OCI-LY1 (cell line): ENCODE results near the gene PYROXD2.

Source experiments
- H2AFZ ChIP-seq: fragments of 200-600 bp; sonication (generic), shearing (Covaris generic); 2 replicates; pipeline ENCODE4 v1.6.0; 2014; ENCODE audit warnings: antibody characterized with exemption, mild to moderate bottlenecking, low read length
- H3F3A ChIP-seq: fragments of 200-600 bp; sonication (generic), shearing (Covaris generic); 2 replicates; pipeline ENCODE4 v1.6.0; 2014; ENCODE audit warnings: mild to moderate bottlenecking, antibody characterized with exemption, low read length, moderate library complexity; ENCODE audit not compliant: insufficient read depth
- H3K27ac ChIP-seq: fragments of 200-600 bp; sonication (generic); 2 replicates; pipeline ENCODE4 v1.5.1; 2014; ENCODE audit warnings: low read length, mixed run types, mild to moderate bottlenecking, low read depth; ENCODE audit not compliant: poor library complexity, severe bottlenecking
- H3K27me3 ChIP-seq: fragments of 200-600 bp; sonication (generic); 2 replicates; pipeline ENCODE4 v1.6.0; 2014; ENCODE audit warnings: antibody characterized with exemption, mild to moderate bottlenecking, low read length, moderate library complexity; ENCODE audit not compliant: insufficient read depth
- H3K36me3 ChIP-seq: fragments of 200-600 bp; sonication (generic); 2 replicates; pipeline ENCODE4 v1.6.1; 2014; ENCODE audit warnings: mild to moderate bottlenecking, antibody characterized with exemption, low read length, moderate library complexity, mixed read lengths; ENCODE audit not compliant: insufficient read depth
- H3K4me1 ChIP-seq: fragments of 200-600 bp; sonication (generic); 2 replicates; pipeline ENCODE4 v1.5.1; 2014; ENCODE audit warnings: mild to moderate bottlenecking, low read length, moderate library complexity; ENCODE audit not compliant: insufficient read depth, severe bottlenecking
- H3K4me2 ChIP-seq: fragments of 200-600 bp; sonication (generic), shearing (Covaris generic); 2 replicates; pipeline ENCODE4 v1.6.1; 2014; ENCODE audit warnings: low read length
- H3K4me3 ChIP-seq: fragments of 200-600 bp; sonication (generic); 2 replicates; pipeline ENCODE4 v1.5.1; 2014; ENCODE audit warnings: low read length, low read depth, mild to moderate bottlenecking, mixed read lengths; ENCODE audit not compliant: poor library complexity, severe bottlenecking
- H3K79me2 ChIP-seq: fragments of 200-600 bp; shearing (Covaris generic); 2 replicates; pipeline ENCODE4 v1.6.1; 2016; ENCODE audit warnings: mixed run types, low read length, mixed read lengths; ENCODE audit not compliant: insufficient read depth
- H3K9ac ChIP-seq: fragments of 200-600 bp; sonication (generic), shearing (Covaris generic); 2 replicates; pipeline ENCODE4 v1.6.1; 2014; ENCODE audit warnings: mild to moderate bottlenecking, low read length, mixed read lengths
- H3K9me2 ChIP-seq: fragments of 200-600 bp; sonication (generic), shearing (Covaris generic); 2 replicates; pipeline ENCODE4 v1.6.1; 2014; ENCODE audit warnings: low read depth, mild to moderate bottlenecking, low read length, mixed read lengths
- H3K9me3 ChIP-seq: fragments of 200-600 bp; shearing (Covaris generic); 2 replicates; pipeline ENCODE4 v1.6.1; 2014; ENCODE audit warnings: low read length, mixed read lengths
- H4K20me1 ChIP-seq: fragments of 200-600 bp; sonication (generic), shearing (Covaris generic); 2 replicates; pipeline ENCODE4 v1.6.0; 2016; ENCODE audit warnings: mild to moderate bottlenecking, low read length; ENCODE audit not compliant: insufficient read depth
- EZH2 ChIP-seq: fragments of 200-600 bp; sonication (generic), shearing (Covaris generic); IDR thresholded peaks from 2 replicates; pipeline ENCODE4 v1.8.0; 2017; ENCODE audit warnings: borderline replicate concordance, mixed run types, mild to moderate bottlenecking, antibody characterized with exemption, low read length, moderate library complexity, mixed read lengths
- TF ChIP-seq, protein P1 (sequence below): fragments of 200-600 bp; sonication (generic), shearing (Covaris generic); IDR thresholded peaks from 2 replicates; pipeline ENCODE4 v1.5.1; 2017; ENCODE audit warnings: mild to moderate bottlenecking, antibody characterized with exemption, low read length, moderate library complexity, mixed read lengths

The PYROXD2 gene

DNA sequence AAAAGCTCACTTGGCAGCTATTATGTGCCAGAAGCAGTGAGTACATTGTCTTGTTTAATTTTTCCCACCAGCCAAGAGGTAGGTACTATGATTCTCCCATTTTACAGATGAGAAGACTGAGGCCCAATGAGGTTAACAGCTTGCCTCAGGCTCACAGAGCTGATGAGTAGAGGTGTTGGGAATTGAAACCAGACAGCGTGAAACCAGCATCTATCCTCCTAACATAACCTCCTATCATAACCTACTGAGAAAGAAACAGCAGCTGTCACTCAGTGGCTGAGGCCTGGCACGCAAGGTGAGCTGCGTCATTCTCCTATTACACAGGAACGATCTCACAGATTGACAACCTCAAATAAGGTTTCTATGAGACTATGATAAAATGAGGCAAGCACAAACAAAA, 6.2 kb downstream of the PYROXD2 start:
- Histone ChIP-seq H3F3A (no peaks in the 10 kb centered on the region), H4K20me1 (no peaks in the 10 kb centered on the region)
- TF ChIP-seq, protein P1, sequence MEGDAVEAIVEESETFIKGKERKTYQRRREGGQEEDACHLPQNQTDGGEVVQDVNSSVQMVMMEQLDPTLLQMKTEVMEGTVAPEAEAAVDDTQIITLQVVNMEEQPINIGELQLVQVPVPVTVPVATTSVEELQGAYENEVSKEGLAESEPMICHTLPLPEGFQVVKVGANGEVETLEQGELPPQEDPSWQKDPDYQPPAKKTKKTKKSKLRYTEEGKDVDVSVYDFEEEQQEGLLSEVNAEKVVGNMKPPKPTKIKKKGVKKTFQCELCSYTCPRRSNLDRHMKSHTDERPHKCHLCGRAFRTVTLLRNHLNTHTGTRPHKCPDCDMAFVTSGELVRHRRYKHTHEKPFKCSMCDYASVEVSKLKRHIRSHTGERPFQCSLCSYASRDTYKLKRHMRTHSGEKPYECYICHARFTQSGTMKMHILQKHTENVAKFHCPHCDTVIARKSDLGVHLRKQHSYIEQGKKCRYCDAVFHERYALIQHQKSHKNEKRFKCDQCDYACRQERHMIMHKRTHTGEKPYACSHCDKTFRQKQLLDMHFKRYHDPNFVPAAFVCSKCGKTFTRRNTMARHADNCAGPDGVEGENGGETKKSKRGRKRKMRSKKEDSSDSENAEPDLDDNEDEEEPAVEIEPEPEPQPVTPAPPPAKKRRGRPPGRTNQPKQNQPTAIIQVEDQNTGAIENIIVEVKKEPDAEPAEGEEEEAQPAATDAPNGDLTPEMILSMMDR, result no peak
- no peak for TF ChIP-seq EZH2

GRCh38 chr10:98407744-98408241, 7.2 kb downstream of the PYROXD2 start:
- Histone ChIP-seq H3K27me3 (no peaks in the 10 kb centered on the region), H4K20me1 (no peaks in the 10 kb centered on the region), H3K79me2 (no peaks in the 10 kb centered on the region), H3K4me3 (no peak overlapping the region), H2AFZ (no peak overlapping the region), H3K9me2 (no peaks in the 10 kb centered on the region), H3K4me2 (no peak overlapping the region), H3K4me1 (no peaks in the 10 kb centered on the region), H3K36me3 (no peaks in the 10 kb centered on the region), H3K9ac (no peak overlapping the region), H3K27ac (no peak overlapping the region), H3K9me3 (no peaks in the 10 kb centered on the region), H3F3A (no peaks in the 10 kb centered on the region)
- TF ChIP-seq, protein P1, result no peak
- TF ChIP-seq EZH2, result no peak

More for the DNA sequence above, 6.2 kb downstream of the PYROXD2 start:
- Histone ChIP-seq H3K27me3 (no peaks in the 10 kb centered on the region), H3K4me3 (no peak overlapping the region), H3K4me1 (no peaks in the 10 kb centered on the region), H3K79me2 (no peaks in the 10 kb centered on the region), H3K9ac (no peak overlapping the region), H3K36me3 (no peaks in the 10 kb centered on the region), H3K4me2 (no peak overlapping the region), H3K9me3 (no peaks in the 10 kb centered on the region), H3K9me2 (no peaks in the 10 kb centered on the region), H3K27ac (no peak overlapping the region), H2AFZ (no peak overlapping the region)

DNA sequence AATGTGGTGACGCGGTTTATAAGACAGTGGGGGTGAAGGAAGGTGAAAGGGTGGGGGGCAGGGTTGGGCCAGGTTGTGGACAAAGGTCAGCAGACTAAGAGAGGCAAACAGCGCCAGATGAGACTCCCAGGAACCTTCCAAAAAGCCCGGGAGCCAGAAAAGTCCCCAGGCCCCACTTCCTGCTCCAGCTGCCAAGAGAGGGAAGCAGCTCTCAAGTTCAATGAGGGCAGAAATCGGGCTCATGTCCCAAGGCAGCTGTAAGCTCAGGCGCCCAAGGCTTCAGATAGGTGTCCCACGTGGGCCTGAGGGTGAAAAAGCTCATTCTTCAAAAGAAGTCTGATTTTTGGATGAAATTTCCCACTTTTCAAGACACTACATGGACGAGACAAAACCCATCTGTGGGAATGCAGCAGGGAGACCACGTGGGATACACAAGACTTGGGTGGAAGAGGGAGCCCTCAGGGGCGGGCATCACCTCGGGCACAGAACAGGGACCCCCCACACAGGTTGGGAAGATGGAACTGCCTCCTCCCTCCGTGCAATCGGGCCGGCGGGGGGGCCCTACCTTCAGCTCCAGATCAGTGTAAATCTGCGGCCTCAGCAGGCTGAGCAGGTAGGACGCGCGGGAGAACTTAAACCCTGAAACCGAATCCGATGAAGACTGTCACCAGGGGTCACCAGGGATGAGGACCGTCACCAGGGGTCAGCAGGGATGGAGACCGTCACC, 7.8 kb downstream of the PYROXD2 start:
- Histone ChIP-seq H4K20me1 (no peaks in the 10 kb centered on the region), H3K9me3 (no peaks in the 10 kb centered on the region), H3K9me2 (no peaks in the 10 kb centered on the region), H3K27me3 (no peaks in the 10 kb centered on the region), H3F3A (no peaks in the 10 kb centered on the region), H3K9ac (no peak overlapping the region), H3K27ac (no peak overlapping the region), H3K4me2 (no peak overlapping the region), H3K4me1 (no peaks in the 10 kb centered on the region), H2AFZ (no peak overlapping the region), H3K79me2 (no peaks in the 10 kb centered on the region), H3K4me3 (no peak overlapping the region), H3K36me3 (no peaks in the 10 kb centered on the region)
- TF ChIP-seq, protein P1, result no peak
- no peak for TF ChIP-seq EZH2
